PC-9 (cell line): ENCODE measurements around the gene CLDN14.

Experiments used
- EZH2 ChIP-seq: fragments of 200-600 bp; sonication (generic); IDR thresholded peaks from 2 replicates; pipeline ENCODE4 v1.8.0; 2017; ENCODE audit warnings: antibody characterized with exemption, low read depth
- TF ChIP-seq, protein P1 (sequence below): fragments of 200-600 bp; sonication (generic); conservative IDR thresholded peaks from 2 replicates; pipeline ENCODE4 v1.6.1; 2017; ENCODE audit warnings: mixed run types, antibody characterized with exemption, mild to moderate bottlenecking, moderate library complexity

DNA sequence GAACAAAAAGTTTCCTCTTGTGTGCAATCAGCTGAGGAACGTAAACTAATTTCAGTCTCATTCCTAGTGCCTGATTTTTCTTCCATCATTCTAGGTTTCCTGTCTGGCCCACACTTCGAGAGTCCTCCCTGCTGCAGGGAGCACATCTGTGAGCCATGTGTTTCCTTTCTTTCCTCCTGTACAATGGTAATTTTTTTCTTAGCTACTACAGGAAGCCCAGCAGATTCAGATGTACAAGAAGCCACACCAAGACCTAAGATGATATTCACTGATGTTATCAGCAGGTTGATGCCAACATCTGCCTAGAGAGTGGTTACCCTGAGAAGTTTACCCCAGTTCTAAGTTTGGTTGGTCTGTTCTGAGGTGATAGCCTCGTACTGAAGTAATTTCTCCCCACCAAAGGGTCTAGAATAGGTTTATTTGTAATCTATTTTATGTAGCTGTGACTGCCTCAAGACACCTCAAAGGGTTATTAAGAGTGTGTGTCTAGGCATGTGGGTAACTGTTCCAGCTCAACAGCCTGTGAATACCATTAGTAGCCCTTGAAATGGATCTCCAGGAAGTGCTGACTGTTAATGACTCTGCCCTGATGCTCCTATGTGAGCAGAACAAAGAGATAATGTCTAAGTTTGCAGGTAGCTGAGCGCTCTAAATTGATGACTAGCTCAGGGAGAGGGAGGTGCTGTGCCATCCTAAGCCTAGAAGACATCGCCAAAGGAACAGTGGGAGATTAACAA lies 31.7 kb upstream of the CLDN14 start:
- TF ChIP-seq, protein P1, sequence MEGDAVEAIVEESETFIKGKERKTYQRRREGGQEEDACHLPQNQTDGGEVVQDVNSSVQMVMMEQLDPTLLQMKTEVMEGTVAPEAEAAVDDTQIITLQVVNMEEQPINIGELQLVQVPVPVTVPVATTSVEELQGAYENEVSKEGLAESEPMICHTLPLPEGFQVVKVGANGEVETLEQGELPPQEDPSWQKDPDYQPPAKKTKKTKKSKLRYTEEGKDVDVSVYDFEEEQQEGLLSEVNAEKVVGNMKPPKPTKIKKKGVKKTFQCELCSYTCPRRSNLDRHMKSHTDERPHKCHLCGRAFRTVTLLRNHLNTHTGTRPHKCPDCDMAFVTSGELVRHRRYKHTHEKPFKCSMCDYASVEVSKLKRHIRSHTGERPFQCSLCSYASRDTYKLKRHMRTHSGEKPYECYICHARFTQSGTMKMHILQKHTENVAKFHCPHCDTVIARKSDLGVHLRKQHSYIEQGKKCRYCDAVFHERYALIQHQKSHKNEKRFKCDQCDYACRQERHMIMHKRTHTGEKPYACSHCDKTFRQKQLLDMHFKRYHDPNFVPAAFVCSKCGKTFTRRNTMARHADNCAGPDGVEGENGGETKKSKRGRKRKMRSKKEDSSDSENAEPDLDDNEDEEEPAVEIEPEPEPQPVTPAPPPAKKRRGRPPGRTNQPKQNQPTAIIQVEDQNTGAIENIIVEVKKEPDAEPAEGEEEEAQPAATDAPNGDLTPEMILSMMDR, result no peak
- TF ChIP-seq EZH2, result no peak
